Activated T-helper 1 cell treated with anti-CD3 and anti-CD28 coated beads, Interleukin-12 subunit alpha, Interleukin-12 subunit beta, Interleukin-2, Interleukin-4 antibody, amounts not matched to agents 30 ng/mL and 10 ng/mL and 1 ng/mL, durations not matched to agents 14 hours and 24 hours and 36 hours (primary cell): ENCODE data around the gene ORC3. TPM values are rescaled to one million over a fixed set of nuclear protein-coding genes. Genes with fewer than 3 reads are reported as not detected.
A peak's percentile ranks its signal among the peaks of the same experiment; 100 is the strongest.
"Not testable (repeated sequence)": the region's sequence is repeated elsewhere in the genome, so short reads cannot be mapped to it uniquely, and the experiment has no call there.

Source experiments
- DNase-seq: peaks from one replicate; pipeline ENCODE4 v3.0.0; 2021; ENCODE audit warnings: low spot score
- H3K27ac Mint-ChIP-seq: one replicate; pipeline ENCODE4 v1.8.0; 2021; ENCODE audit warnings: mild to moderate bottlenecking, mixed read lengths
- H3K27me3 Mint-ChIP-seq: one replicate; pipeline ENCODE4 v1.8.0; 2022; ENCODE audit warnings: mild to moderate bottlenecking, moderate library complexity, mixed read lengths; ENCODE audit not compliant: insufficient read depth
- H3K36me3 Mint-ChIP-seq: one replicate; pipeline ENCODE4 v1.8.0; 2021; ENCODE audit warnings: low read depth, mixed read lengths
- H3K4me1 Mint-ChIP-seq: one replicate; pipeline ENCODE4 v1.8.0; 2021; ENCODE audit warnings: low read depth, mixed read lengths
- H3K4me3 Mint-ChIP-seq: one replicate; pipeline ENCODE4 v1.8.0; 2021; ENCODE audit warnings: mild to moderate bottlenecking, moderate library complexity, mixed read lengths
- H3K9me3 Mint-ChIP-seq: one replicate; pipeline ENCODE4 v1.8.0; 2021; ENCODE audit warnings: mixed read lengths
- intact Hi-C: fragments of 100-400 bp; cut with micrococcal nuclease; formaldehyde crosslinking; loops from one replicate; pipeline ENCODE4 v1.15.1; 2024
- total RNA-seq: library from RNA; stranded (reverse); gene quantifications from 2 replicates; pipeline ENCODE4 v1.2.3, GENCODE V29; 2022

Gene ORC3
- total RNA-seq, 1 donor from 2014 or later = 34.7 TPM

DNA sequence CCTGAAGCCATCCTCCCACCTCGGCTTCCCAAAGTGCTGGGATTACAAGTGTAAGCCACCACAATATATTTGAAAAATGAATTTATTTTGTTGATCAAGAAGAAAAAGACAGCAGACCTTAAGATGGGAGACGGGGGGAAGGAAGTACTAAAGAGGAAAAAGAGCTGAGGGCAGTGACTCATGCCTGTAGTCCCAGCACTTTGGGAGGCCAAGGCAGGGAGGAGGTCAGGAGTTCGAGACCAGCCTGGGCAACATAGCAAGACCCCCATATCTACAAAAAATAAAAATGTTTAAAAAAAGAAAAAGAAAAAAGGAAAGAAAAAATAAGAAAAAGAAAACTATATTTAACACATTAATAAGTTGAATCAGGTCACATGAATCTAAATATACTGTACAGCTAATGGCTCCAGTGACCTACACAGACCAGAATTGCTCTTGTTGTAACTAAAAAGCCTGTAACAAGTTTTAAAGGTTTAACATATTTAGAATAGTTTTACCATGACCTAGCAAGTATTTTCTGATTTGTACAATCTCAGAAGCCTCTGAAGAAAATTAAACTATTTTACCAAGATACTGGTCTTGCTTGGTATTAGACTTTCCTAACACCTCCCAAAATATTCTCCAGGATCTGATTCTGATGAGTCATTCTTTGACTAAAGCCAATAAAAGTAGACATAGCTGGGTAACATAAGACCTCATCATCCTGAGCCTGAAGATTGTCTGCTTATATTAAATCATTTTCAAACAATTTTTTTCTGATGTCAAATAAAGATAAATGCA, 116.4 kb downstream of the ORC3 start:
- H3K36me3 Mint-ChIP-seq = no peaks in the 10 kb centered on the region
- H3K27me3 Mint-ChIP-seq = no peaks in the 10 kb centered on the region
- no peaks in the 10 kb centered on the region for H3K9me3 Mint-ChIP-seq
- peaks cover 19% of the 10 kb centered on the region for H3K4me1 Mint-ChIP-seq
- H3K4me3 Mint-ChIP-seq = no peak overlapping the region
- DNase-seq = no peak
- H3K27ac Mint-ChIP-seq = no peak overlapping the region
- intact Hi-C loops = loop anchor here (10.0 kb wide), 2 partner anchors 98 to 1438 kb away; partner anchors contain the start of gene PM20D2

DNA sequence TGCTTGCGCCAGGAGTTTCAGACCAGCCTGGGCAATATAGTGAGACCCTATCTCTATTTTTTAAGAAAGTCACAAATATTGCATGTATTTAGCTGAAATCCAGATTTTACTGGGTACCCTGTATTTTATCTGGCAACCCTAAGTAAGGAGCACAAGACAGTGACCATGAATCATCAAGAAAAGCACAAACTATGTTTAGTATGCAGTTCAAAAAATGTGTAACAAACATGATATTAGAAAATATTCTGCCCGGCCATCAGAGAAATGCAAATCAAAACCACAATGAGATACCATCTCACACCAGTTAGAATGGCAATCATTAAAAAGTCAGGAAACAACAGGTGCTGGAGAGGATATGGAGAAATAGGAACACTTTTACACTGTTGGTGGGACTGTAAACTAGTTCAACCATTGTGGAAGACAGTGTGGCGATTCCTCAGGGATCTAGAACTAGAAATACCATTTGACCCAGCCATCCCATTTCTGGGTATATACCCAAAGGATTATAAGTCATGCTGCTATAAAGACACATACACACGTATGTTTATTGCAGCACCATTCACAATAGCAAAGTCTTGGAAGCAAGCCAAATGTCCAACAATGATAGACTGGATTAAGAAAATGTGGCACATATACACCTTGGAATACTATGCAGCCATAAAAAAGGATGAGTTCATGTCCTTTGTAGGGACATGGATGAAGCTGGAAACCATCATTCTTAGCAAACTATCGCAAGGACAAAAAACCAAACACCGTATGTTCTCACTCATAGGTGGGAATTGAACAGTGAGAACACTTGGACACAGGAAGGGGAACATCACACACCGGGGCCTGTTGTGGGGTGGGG, 118.9 kb downstream of the ORC3 start:
- H3K36me3 Mint-ChIP-seq, H3K27me3 Mint-ChIP-seq, H3K4me3 Mint-ChIP-seq, H3K9me3 Mint-ChIP-seq, H3K27ac Mint-ChIP-seq, DNase-seq: not testable (repeated sequence)
- intact Hi-C loops = loop anchor here (10.0 kb wide), 2 partner anchors 96 to 1436 kb away; partner anchors contain the start of gene PM20D2
- peaks cover 11% of the 10 kb centered on the region for H3K4me1 Mint-ChIP-seq

GRCh38 chr6:87710090-87710489, 120.2 kb downstream of the ORC3 start:
- Mint-ChIP-seq H3K4me3 (no peak overlapping the region), H3K36me3 (no peaks in the 10 kb centered on the region), H3K4me1 (peaks cover 13% of the 10 kb centered on the region), H3K27me3 (no peaks in the 10 kb centered on the region), H3K27ac (peak overlapping the region; percentile 13), H3K9me3 (no peaks in the 10 kb centered on the region)
- intact Hi-C loops = no loop called here
- DNase-seq = no peak

GRCh38 chr6:87712713-87713112, 122.8 kb downstream of the ORC3 start:
- intact Hi-C loops, H3K27ac Mint-ChIP-seq, H3K36me3 Mint-ChIP-seq, H3K27me3 Mint-ChIP-seq, DNase-seq, H3K9me3 Mint-ChIP-seq, H3K4me3 Mint-ChIP-seq: not testable (repeated sequence)
- H3K4me1 Mint-ChIP-seq = peaks cover 13% of the 10 kb centered on the region

DNA sequence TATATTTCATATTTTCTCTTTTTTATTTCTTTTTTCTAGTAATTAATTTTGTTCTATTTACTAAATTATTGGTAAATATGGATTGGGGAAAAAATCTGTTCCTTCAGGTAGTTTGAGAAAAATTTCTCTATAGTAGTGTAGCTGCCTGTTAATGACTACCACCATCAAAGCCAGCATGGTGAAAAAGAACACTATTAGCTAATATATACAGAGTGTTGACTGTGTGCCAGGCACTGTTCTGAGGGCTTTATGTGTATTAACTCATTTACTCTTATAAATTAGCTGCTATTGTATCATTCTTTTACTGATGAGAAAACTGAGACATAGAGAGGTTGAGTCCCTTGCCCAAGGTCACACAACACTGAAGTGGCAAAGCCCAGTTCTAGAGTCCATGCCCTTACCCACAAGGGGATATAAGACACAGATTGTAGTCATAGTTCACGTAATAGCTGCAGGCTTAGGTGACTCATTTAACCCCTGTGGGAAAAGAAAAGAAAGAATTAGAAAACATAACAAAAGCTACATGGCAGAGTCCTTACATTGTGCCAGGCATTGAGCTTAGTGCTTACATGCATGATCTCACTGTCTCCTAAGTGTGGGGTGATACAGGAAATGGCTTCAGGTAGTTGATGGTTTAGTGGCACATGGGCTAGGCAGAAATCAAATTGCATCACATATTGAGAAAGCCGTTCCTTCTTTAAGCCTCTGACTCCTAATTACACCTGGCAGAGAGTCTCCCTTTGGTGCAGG, 124.3 kb downstream of the ORC3 start:
- no peak for DNase-seq
- no peak overlapping the region for H3K4me3 Mint-ChIP-seq
- no peak overlapping the region for H3K27ac Mint-ChIP-seq
- H3K9me3 Mint-ChIP-seq = no peaks in the 10 kb centered on the region
- peaks cover 13% of the 10 kb centered on the region for H3K4me1 Mint-ChIP-seq
- no peaks in the 10 kb centered on the region for H3K36me3 Mint-ChIP-seq
- no peaks in the 10 kb centered on the region for H3K27me3 Mint-ChIP-seq
- intact Hi-C loops = no loop called here

Other genes starting within 250 kb of the ORC3 start
- 1.2 and 1.6 TPM in 2 replicates for gene C6orf163, start 245.3 kb upstream of the ORC3 start, total RNA-seq
- gene CFAP206, start 182.2 kb upstream of the ORC3 start, total RNA-seq = 0.20 TPM in 1 of 2 replicates, not detected in the other
- gene SLC35A1, start 117.2 kb upstream of the ORC3 start, total RNA-seq = 9.7 and 10.2 TPM in 2 replicates
- 24.6 and 24.7 TPM in 2 replicates for gene RARS2, start 148 bp upstream of the ORC3 start, total RNA-seq
- gene AKIRIN2, start 112.1 kb downstream of the ORC3 start, total RNA-seq = 40.1 and 42.0 TPM in 2 replicates